Endometrial microvascular endothelial cells (primary cell): ENCODE data around the gene TC2N. TPM values are rescaled to one million over a fixed set of nuclear protein-coding genes. Genes with fewer than 3 reads are reported as not detected.
"Not testable (repeated sequence)": the region's sequence is repeated elsewhere in the genome, so short reads cannot be mapped to it uniquely, and the experiment has no call there.

Experiments used
- in situ Hi-C: cut with HindIII; loops from 2 replicates; pipeline ENCODE4 v1.10.0; 2017; ENCODE audit warnings: low sequenced_read_pairs, low pct_unique_long_range_greater_than_20kb; ENCODE audit errors: inconsistent ontology term
- total RNA-seq: library from RNA; depleted of rRNA; stranded (reverse); fragments of >200 nt; gene quantifications from one replicate; pipeline ENCODE4 v1.2.3, GENCODE V29; 2015; ENCODE audit errors: inconsistent ontology term

TC2N gene
- total RNA-seq, 1 donor from 2014 or later = not detected

DNA sequence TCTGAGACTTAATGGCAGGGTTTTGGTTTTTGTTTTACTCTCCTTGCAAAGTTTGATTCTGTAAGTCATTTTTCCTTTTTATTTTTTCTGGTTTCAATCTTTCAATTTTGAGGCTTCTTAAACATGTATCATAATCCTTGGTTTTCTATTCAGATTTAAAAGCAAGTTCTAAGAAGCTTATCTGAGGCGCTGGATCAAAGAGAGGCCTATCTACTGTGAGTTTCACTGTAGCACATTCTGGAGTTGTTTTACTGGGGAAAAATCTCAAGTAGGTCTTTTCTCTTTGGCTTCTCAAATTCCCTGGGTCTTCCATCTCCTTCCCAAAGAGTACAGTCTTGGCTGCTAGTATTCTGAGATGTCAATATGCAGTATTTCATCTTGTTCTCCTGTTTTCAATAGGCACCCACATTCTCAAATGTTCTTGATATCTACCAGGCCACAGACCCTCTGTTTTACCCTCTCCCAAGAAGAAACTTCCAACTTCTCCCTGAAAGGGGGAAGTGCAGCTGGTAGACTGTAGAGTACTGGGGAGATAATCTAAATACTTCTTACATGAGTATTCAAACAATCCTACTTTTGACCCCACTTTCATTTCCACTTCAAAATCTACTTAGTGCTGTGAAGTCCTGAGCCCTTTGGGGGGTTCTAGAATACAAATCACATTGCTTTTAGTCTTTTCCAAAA lies 124.6 kb downstream of the TC2N start:
- in situ Hi-C loops = no loop called here

DNA sequence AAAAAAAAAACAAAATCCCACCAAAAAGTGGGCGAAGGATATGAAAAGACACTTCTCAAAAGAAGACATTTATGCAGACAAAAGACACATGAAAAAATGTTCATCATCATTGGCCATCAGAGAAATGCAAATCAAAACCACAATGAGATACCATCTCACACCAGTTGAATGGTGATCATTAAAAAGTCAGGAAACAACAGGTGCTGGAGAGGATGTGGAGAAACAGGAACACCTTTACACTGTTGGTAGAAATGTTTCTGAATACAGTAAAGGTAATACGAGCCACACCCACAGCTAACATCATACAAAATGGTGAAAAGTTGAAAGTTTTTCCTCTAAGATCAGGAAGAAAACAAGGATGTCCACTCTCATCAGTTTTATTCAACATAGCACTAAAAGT lies 127.5 kb downstream of the TC2N start:
- in situ Hi-C loops = not testable (repeated sequence)

DNA sequence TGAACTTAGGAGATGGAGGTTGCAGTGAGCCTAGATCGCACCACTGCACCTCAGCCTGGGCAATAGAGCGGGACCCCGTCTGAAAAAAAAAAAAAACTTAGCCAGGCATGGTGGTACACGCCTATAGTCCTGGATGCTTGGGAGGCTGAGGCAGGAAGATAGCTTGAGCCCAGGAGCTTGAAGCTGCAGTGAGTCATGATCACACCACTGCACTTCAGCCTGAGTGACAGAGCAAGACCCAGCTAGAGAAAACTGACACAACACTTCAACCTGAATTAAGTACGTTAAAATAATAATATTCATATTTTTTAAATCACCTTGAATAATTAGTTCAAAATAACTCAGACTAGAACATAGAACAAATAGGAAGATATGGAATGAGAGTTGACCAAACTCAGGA lies 129.7 kb downstream of the TC2N start:
- in situ Hi-C loops = no loop called here

DNA sequence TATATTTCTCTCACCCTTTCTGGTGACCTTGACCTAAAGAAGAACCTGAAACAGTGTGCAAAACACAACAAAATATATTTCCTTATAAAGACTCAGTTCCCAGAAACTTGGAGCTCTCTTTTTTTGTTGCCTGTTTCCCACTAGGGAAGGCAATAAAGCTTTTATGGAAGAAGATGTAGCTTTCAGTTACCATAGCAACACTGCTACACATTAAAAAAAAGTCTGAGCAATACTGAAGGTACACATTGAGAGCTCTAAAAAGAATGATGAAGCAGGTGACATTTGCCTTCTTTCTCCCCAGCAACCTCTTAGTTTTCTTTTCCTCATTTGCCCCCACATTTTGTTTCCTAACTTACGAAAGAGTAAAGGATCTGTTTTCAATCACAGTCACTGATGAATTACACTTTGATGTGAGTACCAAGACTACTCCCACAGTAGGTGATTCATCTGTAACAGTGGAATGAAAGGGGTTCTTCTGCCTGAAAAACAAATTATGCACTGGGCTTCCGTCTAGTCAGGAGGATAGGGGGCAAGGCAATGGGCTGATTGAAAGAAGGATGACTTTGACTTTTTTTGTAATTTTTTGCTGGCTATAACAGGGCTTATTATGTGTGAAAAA lies 134.4 kb downstream of the TC2N start:
- in situ Hi-C loops = no loop called here

DNA sequence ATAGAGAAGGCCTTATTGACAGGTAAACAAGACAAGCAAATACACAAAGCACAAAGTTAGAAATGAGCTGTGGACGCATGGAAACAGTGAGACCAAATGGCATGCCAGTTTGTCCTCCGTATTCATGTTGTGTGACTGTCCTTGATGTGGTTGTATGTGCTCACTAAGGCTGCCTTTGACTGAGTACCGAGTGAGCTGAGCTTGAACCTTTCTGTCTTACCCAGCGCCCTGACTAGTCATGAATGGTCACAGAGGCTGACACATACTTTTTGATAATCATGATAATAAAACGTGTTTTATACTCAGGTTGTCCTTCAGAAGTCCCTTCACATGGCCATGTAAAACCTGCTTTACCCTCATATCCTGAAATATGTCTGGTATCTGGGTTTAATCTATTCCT lies 134.9 kb downstream of the TC2N start:
- in situ Hi-C loops = no loop called here

DNA sequence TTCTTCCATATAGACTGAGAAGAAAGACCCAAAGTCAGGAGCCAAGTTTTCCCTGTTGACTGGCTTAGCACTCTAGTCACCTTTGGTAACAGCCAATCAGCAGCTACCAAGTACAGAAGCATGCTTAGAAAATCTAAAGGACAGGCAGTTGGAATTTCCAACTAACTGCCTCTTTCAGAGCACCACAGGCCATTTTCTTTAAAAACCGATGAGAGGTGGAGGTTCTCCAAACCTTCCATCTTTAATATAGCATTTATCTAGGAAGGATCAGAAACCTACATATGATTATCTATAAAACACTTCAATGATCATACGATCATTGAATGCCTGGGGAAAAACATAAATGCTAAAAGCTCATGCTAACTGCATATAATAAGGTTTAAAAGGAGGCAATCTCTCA lies 135.3 kb downstream of the TC2N start, which contains the start of gene CATSPERB:
Gene CATSPERB (minus strand): TSS at position 101 of the 400 bp plus-strand sequence. CDS start 2,607 bp downstream, outside the sequence.
- in situ Hi-C loops = no loop called here

DNA sequence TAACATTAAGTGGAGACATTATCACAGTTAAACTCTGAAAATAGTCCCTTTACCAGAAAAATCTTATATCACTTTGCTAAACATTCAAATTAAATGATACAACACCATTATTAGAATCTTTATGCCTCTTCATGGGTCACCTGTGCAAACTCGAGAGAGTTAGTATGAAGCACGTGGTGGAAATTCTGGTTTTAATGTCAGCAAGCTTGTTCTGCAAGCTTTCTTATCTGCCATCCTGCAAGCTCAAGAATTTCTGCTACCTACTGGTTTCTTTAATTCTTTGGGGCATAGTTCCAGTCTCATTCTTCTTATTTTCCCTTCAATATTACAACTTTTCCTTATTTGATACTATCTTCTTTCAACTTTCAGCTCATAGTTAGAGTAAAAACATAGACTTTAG lies 136.3 kb downstream of the TC2N start:
- in situ Hi-C loops = no loop called here

DNA sequence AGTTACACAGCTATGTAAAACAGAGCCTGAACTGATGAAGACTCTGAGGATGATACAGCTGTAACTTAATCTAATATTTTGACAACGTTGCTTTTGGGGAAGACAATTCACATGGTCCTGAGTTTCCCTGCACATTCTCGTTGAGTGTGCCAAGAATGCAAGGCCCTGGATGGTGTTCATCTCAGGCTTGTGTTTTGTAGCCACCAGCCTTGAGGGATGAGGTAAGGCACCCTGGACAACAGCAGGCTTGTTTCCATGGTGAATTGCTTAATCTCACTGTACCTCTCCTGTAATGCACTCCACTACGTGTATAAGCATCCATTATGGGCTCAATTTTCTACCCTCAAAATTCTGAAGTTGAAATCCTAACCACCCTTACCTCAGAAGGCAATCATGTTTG lies 137.6 kb downstream of the TC2N start:
- in situ Hi-C loops = no loop called here

Other genes starting within 250 kb of the TC2N start
- gene CATSPERB, start 135.4 kb downstream of the TC2N start, total RNA-seq = not detected
- 0.28 TPM for gene FBLN5, start 80.2 kb upstream of the TC2N start, total RNA-seq
- 11.4 TPM for gene TRIP11, start 172.5 kb upstream of the TC2N start, total RNA-seq
- 74.9 TPM for gene ATXN3, start 239.0 kb upstream of the TC2N start, total RNA-seq